Ectodermal cell (in vitro differentiated cells): Measurements from ENCODE around the gene MTMR6.

Source experiments
- H3K27ac ChIP-seq: 2 replicates; pipeline ENCODE4 v1.7.0; 2013; ENCODE audit warnings: mild to moderate bottlenecking, low read depth, low read length; ENCODE audit not compliant: insufficient read depth, poor library complexity, severe bottlenecking
- H3K27me3 ChIP-seq: 2 replicates; pipeline ENCODE4 v1.7.0; 2013; ENCODE audit warnings: mild to moderate bottlenecking, low read length; ENCODE audit not compliant: insufficient read depth, control insufficient read depth, poor library complexity, severe bottlenecking
- H3K36me3 ChIP-seq: one replicate; pipeline ENCODE4 v1.7.0; 2013; ENCODE audit warnings: low read length; ENCODE audit not compliant: control insufficient read depth, insufficient read depth
- H3K4me1 ChIP-seq: one replicate; pipeline ENCODE4 v1.7.0; 2013; ENCODE audit warnings: low read length; ENCODE audit not compliant: control insufficient read depth, insufficient read depth
- H3K4me3 ChIP-seq: 2 replicates; pipeline ENCODE4 v1.7.0; 2013; ENCODE audit warnings: low read depth, low read length, control low read depth; ENCODE audit not compliant: insufficient read depth
- H3K9me3 ChIP-seq: 2 replicates; pipeline ENCODE4 v1.7.0; 2013; ENCODE audit warnings: mild to moderate bottlenecking, low read length, moderate library complexity; ENCODE audit not compliant: control insufficient read depth
- WGBS, 2 experiments: methylation state at CpG; one replicate each; pipeline ENCODE4 v1.1.7; 2013; ENCODE audit warnings: missing lambda C conversion rate in 2 of 2; 5-methylcytosine and 5-hydroxymethylcytosine counted together

Gene MTMR6

DNA sequence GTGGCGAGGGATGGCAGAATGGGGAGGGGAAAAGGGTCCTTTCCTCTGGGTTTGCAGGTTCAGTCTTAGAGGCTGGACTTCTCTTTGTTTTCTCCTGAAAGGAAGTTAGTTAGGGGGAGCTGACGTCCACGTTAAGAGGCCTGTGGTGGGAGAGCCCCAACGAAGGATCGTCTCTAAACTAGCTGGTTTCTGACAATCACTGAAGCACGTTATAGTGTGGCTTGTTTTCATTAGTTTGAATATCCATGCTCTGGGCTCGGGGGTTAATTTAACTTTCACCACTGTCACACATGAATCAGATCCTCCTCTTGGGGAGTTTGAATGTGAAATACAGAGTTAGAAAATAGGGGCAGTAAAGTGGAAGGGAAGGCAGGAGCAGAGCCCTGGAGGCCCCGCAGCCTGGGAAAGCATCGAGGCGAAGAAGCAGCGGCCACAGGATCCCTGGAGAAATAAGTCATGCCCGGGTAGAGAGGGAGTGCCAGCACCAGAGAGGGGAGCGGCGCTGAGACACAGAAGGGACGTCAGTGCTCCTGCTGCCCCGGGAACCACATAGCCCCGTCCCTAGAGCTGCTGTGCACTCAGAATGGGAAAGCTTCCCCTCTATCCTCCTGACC, 84.1 kb downstream of the MTMR6 start:
- Histone ChIP-seq H3K36me3 (no peaks in the 10 kb centered on the region), H3K27ac (no peak overlapping the region), H3K9me3 (no peaks in the 10 kb centered on the region), H3K4me1 (peaks cover 4% of the 10 kb centered on the region), H3K4me3 (no peak overlapping the region), H3K27me3 (no peaks in the 10 kb centered on the region)
- 59 to 66% methylated on average over 16 to 17 of the region's 17 CpGs for WGBS, 2 experiments

DNA sequence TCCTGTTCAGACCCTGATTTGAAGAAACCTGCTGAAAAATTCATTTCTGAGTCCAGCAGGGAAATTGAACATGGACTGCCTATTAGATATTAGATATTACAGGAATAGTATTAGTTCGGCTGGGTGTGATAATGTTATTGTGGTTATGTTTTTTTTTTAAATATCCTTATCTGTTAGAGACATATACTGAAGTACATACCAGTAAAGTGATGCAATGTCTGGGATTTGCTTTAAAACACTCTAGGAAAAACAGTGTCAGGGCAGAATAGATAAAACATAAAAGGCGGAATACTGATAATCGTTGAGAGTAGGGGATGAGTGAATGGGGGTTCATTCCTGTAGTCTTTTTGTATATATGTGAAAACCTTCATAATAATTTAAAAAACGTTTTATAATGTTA, 86.5 kb downstream of the MTMR6 start:
- H3K36me3 ChIP-seq = no peaks in the 10 kb centered on the region
- H3K9me3 ChIP-seq = no peaks in the 10 kb centered on the region
- peaks cover 4% of the 10 kb centered on the region for H3K4me1 ChIP-seq
- WGBS, 2 experiments = 98% methylated on average over 3 of the region's 4 CpGs
- H3K27me3 ChIP-seq = no peaks in the 10 kb centered on the region
- no peak overlapping the region for H3K27ac ChIP-seq
- H3K4me3 ChIP-seq = no peak overlapping the region

DNA sequence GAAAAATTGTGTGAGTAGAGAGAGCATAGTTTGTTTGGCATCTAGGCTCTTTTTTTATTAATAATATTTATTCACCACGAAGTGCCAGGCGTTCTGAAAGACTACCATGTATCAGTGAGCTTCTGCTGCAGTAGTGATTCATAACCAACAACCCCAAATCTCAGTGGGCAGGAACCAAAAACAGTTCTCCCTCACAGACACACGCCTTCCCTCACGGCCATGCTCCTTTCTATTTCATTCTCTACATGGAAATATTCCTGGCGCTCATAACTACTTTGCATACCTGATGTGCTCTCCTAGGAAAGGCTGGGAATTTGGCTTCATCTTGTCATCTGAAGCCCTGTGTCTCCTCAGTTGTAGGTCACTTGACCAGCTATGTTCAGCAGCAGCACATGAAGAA, 88.6 kb downstream of the MTMR6 start:
- no peaks in the 10 kb centered on the region for H3K36me3 ChIP-seq
- 91 to 93% methylated on average over 5 of the region's 5 CpGs for WGBS, 2 experiments
- H3K4me1 ChIP-seq = peaks cover 4% of the 10 kb centered on the region
- no peaks in the 10 kb centered on the region for H3K9me3 ChIP-seq
- no peak overlapping the region for H3K4me3 ChIP-seq
- H3K27me3 ChIP-seq = no peaks in the 10 kb centered on the region
- H3K27ac ChIP-seq = no peak overlapping the region

DNA sequence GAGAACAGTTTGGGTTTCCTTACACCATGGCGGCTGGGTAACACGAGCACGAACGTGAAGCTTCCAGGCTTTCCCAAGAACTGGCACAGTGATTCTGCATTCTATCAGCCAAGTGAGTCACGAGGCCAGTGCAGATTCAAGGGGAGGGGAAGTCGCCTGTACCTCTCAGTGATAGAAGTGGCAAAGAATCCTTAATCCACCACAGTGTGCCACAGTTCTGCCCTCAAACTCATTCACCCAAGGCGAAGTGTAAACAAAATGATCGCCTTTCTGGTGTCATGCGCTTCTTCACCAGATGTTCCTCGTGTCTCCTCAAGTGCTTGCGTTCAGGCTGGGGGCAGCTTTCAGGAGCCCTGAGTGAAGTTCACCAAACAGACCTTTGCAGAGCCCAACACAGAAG, 90.3 kb downstream of the MTMR6 start:
- Histone ChIP-seq H3K4me1 (no peaks in the 10 kb centered on the region), H3K4me3 (no peak overlapping the region), H3K27ac (no peak overlapping the region), H3K36me3 (no peaks in the 10 kb centered on the region), H3K27me3 (no peaks in the 10 kb centered on the region), H3K9me3 (no peaks in the 10 kb centered on the region)
- WGBS, 2 experiments = 94% methylated on average over 11 of the region's 11 CpGs
